ENCODE data around the gene TENM3.

DNA sequence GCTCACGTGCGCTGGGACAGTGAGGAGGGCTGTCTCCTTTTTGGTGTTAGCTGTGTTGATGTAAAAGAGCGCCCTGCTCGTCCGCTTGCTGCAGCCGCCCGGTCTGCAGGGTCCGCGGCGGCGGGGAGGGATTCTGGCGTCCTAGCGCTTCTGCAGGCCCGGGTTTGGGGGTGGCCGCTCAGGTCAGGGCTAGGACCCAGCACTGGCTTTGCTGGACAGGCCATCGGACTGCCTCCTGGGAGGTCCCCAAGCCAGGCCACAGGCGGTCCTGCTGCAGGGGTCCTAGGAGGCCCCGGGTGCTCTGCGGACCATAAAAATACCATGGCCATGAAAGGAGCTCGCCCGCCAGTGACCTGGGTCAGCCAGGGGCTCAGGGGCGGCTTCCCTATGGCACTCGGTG, 365.3 kb downstream of the TENM3 start:
- TF ChIP-seq, protein P1, sequence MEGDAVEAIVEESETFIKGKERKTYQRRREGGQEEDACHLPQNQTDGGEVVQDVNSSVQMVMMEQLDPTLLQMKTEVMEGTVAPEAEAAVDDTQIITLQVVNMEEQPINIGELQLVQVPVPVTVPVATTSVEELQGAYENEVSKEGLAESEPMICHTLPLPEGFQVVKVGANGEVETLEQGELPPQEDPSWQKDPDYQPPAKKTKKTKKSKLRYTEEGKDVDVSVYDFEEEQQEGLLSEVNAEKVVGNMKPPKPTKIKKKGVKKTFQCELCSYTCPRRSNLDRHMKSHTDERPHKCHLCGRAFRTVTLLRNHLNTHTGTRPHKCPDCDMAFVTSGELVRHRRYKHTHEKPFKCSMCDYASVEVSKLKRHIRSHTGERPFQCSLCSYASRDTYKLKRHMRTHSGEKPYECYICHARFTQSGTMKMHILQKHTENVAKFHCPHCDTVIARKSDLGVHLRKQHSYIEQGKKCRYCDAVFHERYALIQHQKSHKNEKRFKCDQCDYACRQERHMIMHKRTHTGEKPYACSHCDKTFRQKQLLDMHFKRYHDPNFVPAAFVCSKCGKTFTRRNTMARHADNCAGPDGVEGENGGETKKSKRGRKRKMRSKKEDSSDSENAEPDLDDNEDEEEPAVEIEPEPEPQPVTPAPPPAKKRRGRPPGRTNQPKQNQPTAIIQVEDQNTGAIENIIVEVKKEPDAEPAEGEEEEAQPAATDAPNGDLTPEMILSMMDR (IDR thresholded peaks at IDR 0.05) = no peak
- no peak for TF ChIP-seq POLR2A (IDR thresholded peaks at IDR 0.05)

All from testis (tissue), 2 donors.